HG02870 (cell line): Measurements from ENCODE around the gene TLE7.

Experiments
- ATAC-seq: cut with Tn5 transposase; IDR thresholded peaks from one replicate; pipeline ENCODE4 v1.9.1; 2021; ENCODE audit warnings: mild to moderate bottlenecking, moderate library complexity; ENCODE audit not compliant: unreplicated experiment

Gene TLE7

DNA sequence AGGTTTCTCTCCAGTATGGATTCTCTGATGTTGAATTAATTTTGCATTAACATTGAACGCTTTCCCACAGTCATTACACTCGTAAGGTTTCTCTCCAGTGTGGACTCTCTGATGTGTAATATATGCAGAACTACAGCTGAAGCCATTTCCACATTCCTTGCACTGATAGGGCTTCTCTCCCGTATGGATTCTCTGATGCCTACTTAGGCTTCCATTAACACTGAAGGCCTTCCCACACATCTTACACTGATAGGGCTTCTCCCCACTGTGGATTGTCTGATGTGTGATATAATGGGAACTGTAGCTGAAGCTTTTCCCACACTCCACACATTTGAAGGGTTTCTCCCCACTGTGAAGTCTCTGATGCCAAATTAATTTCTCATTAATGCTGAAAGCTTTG, 7.2 kb upstream of the TLE7 start:
- no peak for ATAC-seq

DNA sequence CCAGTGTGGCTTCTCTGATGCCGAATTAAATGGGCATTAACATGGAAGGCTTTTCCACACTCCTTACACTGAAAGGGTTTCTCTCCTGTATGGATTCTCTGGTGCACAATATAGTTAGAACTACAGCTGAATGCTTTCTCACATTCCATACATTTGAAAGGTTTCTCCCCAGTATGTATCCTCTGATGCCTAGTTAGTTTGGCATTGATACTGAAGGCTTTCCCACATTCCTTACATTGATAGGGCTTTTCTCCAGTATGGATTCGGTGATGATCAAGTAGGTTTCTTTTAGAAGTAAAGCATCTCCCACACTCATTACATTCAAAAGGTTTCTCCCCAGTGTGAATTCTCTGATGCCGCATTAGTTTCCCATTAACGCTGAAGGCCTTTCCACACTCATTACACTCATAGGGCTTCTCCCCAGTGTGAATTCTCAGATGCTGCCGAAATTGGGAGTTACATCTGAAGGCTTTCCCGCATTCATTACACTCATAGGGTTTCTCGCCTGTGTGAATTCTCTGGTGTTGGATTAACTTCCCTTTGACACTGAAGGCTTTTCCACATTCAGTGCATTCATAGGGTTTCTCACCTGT, 6.5 kb upstream of the TLE7 start:
- no peak for ATAC-seq

DNA sequence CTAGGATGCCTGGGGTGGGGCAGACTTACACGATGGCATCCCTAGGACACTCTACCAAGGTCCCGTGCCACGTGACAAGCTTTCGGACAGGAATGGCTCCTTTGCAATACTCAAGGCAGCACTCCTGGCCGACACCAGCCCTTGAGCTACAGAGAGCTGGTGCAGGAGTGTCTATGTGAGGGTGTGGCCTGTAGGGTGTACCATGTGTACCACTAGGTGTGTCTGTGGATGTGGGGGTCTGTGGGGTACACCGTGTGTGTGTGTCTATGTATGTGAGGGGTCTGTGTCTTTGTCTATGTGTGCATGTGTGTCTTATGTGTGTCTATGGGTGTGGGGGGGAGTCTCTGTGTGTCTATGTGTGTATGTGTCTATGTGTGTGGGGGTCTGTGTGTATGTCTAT, 1.9 kb upstream of the TLE7 start:
- ATAC-seq: no peak

DNA sequence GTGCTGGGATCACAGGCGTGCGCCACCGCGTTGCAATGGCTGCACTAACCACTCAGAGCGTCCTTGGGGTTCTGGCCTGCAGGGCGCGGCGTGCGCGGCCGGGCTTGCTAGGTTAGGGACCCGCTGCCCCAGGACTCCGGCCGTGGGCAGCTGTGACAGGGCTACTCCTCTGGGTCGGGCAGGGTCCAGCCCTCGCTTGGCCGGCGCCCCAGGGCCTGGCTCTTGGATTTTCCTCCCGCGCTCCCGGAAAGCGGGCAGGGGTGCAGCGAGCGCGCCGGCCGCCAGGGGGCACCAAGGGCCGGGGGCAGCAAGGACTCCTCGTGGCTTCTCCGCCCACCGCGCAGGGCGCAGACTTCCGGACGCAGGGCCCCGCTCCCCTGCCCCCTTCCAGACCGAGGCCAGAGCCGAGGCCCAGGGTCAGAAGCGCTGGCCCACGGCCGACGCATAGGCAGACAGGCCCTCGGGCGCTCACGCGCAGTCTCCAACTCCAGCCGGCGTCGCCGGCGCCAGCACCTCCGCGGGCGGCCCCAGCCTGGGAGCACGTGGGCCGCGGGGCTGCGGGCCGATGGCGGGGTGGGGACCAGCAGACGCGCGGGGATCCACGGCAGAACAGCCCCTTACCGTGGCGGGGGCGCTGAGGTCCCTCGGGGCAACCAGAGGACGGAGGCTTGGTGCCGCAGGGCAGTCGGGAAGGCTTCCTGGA, 355 bp downstream of the TLE7 start:
- no peak for ATAC-seq

DNA sequence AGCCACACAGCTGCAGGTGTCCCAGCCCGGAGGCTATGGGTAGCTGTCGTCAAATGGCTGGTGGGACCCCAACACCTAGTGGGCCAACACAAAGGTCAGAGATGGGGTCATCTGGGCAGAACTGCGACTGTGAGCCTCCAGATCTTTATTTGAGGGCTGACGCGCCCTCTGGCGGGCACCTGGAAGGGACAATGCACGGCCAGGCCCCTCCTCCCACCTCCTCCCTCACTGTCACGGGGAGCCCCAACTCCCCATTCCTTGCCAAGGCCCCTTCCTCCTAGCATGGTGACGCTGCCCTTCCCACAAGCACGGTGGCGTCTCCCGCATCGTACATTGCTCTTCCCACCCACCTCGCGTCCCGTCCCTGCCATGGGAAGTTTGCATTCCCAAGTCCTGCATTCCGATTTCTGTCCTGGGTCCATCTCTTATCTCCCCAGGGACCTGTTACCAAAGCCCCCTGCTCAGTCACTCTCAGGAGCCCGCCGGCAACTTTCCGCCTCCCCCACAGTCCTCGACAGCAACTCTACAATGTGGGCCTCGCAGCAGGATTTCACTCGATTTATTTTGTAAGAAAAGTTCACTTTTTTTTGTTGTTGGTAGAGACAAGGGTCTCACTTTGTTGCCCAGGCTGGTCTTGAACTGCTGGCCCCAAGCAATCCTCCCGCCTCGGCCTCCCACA, 1.0 kb downstream of the TLE7 start:
- no peak for ATAC-seq

DNA sequence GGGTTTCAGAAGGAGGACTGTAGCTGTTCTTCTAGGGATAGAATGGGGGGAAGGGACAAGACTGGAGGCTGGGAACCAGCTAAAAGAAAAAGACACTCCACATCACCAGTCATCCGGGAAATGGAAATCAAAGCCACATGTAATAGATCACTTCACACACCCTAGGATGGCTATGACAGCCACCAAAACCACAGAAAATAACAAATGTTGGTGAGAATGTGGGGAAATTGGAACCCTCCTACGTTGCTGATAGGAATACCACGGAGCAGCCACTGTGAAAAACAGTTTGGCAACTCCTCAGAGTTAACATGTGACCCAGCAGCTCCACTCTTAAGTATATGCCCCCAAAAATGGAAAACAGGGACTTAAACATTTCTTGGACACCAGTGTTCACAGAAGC, 2.3 kb downstream of the TLE7 start:
- no peak for ATAC-seq

DNA sequence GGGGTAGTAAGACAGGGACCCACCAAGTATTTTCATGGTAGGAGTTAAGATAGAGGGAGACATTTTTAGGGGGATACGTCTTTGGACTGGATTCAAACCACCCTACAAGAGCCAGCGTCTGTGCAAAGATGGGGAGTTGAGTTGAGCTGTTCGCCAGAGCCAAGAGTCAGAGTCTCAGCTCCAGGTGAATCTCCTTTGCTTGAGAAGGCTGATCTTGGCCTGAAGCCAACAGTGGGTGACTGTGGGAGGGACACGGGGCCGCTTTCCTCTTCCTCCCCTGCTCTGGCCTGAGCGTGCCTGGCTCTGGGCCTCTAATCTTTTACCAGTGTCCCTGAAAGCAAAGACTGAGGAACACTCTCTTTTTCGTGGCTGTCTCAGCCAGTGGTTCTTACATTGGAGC, 5.4 kb downstream of the TLE7 start:
- no peak for ATAC-seq

DNA sequence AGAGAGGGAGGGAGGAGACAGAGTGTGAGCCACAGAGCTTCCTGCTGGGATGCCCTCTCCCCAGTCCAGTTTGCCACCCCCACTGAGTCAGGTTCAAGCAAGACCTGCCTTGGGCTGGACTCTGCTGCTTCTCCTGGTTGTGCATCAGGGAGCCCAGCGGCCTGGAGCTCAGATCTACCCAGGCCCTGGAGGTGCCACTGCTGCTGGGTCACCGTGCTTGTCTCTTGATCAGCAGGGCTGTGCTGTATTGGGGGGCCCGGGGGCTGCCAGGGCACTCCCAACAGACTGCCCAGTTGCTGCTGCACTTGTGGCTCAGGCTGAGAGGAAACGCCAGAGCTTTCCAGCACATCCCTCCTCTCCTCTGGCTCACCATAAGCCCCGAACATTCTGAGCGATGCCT, 8.9 kb downstream of the TLE7 start:
- no peak for ATAC-seq

DNA sequence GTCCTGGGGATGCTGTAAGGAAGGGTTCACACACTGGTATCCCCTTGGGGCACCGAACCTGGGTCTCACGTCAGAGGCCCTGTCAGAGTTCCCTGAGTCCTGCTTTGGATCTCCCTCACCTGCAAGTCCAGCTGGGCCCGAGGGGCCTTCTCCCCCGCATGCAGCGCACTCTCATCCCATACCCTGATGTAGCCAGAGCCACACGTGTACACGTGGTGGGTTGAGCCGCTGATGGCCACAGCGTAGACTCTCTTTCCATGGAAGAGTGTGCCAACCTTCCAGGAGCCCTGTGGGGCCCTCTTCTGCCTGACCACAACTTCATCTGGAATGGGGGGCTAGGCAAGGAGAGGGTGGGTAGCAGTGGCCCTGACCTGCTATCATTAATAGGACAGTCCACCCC, 9.9 kb downstream of the TLE7 start:
- no peak for ATAC-seq

DNA sequence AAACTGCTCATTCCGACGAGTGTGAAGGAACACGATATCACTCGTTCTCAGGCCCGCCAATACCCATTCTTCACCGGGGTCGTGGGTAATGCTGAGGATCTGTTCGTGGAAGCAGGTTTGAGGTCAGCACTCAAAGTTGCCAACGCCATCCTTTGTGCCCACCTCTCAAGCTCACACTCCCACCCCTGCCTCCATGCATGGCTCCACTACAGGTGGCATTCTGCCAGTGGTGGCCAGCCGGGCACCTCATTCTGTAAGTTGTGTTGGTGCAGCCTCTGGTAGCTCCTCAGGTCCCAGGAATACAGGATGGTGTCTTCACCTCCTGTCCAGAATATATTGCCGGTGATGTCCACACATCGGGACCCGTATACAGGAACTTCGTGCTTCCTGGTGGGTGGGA, 10.7 kb downstream of the TLE7 start:
- ATAC-seq: no peak

DNA sequence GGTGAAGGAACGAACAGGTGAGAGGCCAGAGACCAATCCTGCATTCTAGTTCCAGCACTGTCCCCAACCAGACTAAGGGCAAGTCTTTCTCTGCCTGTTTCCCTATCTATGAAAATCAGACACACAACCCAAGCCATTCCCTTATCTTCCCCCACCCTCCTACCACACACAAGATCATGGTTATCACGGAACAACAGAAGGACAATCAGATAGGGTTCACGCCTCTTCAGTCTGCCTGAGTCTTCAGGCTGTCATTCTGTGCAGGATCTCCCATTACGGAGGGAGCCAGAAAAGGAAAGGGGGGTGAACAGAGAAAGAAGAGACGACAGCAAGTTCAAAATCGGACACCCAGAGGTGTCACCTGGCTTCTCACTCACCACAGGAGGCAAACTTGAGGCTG, 11.1 kb downstream of the TLE7 start:
- ATAC-seq: no peak

DNA sequence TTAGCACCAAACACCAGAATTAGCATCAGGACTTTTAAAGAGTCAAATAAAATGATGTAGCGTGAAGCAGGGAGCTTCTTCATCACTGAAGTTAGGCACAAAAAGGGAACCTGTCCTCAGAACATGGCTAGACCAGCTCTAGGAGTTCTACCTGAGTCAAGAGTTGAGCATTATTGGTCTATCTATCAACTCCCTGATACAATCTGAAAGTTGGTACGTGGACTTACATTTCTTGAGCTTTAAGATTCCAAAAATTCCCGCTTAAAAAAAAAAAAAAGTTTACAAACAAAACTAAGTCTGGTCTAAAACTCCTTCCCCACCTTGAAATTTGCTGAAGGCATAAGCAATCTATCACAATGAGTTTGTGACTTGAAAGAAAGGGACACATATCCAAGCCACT, 12.3 kb downstream of the TLE7 start:
- no peak for ATAC-seq

DNA sequence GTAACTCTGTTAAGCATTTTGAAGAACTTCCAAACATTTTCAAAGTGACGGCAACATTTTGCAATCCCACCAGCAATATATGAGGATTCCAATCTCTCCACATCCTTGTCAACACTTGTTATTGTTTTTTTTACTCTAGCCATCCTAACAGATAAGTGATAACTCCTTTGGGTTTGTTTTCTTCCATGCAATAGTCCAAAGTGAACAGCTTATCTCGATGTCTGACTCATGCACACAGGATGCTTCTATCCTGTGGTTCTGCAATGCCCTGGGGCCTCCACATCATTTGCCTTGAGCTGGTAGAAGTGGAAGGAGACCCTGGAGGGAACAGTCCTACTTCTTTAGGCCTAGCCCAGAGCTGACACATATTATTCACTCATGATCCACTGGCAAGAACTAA, 13.0 kb downstream of the TLE7 start:
- no peak for ATAC-seq

DNA sequence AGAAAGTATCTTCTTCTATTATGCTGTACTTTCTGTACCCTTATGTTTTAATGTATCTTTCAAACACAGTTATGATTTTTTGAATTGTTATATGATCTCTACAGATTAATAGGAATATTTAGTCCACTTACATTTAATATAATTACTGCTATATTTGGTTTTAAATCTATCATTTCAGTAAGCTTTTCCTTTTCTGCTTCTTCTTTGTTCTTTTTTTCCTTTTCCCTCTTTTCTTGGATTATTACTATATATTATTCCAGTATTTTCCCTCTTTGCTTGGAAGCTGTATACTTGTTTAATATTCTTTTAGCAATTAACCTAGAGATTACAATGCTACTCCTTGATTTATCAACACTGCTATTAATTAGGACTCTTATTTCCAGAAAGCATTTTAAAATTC, 13.5 kb downstream of the TLE7 start:
- ATAC-seq: no peak

DNA sequence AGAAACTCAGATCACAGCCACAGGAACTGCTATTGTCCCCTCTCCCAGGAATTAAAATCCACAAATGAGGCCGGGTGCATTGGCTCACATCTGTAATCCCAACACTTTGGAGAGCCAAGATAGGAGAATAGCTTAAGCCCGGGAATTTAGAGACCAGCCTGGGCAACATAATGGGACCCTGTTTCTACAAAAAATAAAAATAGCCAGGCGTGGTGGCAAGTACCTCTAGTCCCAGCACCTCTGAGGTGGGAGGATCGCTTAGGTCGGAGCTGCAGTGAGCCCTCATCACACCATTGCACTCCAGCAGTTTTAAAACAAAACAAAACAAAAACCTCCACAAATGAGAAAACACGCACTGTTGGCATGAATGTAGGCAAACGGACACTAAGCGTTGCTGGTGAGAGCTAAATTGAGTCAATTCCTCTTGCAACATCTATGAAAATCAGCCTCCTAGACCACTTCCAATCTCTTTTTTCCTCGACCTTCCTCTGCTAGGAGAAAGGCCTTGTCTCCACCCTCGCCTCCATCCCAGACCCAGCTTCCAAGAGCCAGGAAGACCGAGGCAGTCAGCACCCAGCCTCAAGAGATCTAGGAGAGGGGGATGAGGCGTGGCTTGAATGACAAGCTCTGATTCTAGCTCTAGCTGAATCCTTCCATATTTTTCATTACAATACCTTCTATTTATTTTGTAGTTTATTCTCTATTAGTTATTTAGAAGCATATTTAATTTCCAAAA, 14.8 kb downstream of the TLE7 start:
- ATAC-seq: no peak

DNA sequence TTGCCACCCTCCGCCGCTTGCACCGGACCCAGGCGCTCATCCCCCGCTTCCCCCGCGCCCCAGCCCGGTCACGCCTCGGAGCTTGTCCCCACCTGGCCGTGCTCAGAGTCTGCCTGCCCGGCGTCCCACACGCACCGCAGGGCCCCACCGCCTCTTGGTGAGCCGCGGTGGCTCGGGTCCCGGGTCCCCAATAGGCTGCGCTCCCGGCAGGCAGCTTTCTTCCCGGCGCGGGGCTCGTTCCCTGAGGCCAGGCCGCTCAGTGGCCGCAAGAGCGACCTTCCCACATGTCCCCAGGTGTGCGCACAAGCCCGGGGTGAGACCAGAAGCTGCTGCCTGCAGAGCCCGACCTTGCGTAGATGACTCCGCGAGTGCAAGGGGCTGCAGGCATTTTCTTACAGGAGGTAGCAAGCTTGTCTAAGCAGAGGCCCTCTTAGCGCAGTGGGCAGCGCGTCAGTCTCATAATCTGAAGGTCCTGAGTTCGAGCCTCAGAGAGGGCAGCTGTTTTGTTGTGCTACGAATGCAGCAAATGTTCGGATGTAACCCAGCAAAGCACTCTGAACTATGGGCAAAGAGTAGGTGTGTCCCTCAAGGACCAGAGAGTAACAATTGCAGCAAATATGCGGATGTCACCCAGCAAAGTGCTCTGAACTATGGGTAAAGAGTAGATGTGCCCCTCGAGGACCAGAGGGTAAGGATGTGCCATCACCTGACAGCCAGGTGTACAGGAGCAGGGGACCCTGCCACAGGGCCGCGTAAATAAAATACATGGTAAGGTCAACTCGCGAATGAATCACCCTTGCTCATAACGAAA, 15.6 kb downstream of the TLE7 start:
- ATAC-seq: peak; percentile 68

DNA sequence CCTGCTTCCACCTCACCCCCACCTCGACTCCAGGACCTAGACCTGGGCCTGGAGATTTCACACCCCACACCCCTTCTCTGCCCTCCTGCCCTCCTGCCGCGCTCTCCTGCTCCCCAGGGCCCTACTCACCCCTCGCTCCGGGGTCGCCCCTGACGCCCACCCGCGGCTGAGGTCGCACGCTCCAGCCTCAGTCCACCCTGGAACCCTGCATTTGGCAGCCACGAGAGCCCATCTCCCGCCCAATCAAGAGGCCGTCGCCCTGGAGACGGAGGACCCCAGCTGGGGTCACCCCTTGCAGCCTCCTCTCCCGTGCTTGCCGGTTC, 16.1 kb downstream of the TLE7 start:
- ATAC-seq: no peak

DNA sequence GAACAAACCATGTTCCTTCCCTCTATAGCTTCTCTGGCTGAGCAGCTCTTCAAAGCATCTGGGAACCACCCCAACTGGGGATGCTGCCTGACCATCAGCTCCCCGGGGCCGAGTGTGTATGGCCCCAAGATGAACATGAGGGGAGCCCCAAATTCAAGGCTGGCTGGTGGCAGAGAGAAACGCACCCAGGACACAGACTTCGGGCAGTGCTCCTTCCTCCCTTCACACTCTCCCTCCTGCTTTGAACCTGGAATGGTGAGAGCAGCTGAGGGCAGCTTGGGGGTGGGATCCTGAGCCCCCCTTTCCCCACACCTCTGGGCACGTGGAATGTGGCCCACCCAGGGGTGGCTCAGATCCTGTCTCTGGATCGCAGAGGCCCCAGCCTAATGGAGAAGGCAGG, 17.2 kb downstream of the TLE7 start:
- ATAC-seq: no peak

DNA sequence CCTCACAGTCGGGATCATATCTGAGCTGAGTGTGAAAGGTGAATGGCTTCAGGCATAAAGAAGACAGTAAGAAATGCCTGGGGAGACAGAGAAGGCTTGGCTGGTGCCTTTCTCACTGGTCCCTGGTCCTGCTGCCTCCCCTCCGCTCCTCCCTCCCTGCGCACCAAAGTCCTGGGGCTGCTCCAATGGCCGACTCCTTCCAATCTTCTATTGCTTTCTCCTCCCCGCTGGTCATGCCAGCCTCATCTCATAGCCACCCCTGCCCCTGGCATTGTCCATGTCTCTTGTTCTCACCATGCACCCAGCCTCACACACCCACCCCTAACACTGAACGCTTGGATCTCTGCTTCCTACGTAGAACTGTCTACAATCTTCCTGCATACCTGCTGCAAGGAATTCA, 18.0 kb downstream of the TLE7 start:
- no peak for ATAC-seq

DNA sequence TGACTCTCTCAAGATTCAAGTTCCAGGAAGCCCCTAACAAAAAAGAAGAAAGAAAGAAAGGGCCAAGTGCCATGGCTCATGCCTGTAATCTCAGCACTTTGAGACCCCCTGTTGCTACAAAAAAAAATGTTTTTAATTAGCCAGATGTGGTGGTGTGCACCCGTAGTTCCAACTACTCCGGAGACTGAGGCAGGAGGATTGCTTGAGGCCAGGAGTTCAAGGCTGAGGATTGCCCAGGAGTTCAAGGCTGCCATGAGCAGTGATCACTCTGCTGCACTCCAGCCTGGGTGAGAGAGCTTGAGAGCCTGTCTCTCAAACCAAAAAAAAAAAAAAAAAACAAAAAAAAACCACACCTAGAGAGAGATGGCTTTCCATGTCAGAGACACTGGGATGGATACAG, 18.8 kb downstream of the TLE7 start:
- ATAC-seq: no peak

DNA sequence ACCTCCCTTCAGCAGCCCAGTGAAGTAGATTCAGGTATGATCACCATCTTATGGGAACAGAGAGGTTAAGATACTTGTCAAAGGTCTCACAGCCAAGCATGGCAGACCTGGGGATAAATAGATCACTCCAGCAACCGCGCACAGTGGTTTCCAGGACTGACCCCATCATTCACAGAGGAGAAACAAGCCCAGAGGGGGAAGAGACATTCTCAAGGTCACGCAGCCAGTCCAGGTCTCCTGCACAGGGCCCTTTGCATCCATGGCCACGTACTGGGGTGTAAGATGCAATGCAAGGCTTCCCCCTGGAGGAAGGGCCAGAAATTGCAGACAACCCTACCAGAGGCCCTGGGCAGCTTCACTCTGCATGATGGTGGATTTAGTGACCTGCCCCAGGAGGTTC, 19.9 kb downstream of the TLE7 start:
- no peak for ATAC-seq
